HL-60 (cell line): ENCODE data around the gene PPP6R2.

Experiments
- DNase-seq, 2 experiments: peaks; one replicate each; pipeline ENCODE4 v3.0.0-alpha.2; 2010 to 2020; ENCODE audit warnings: low read depth in 1 of 2, low spot score in 1 of 2
- H3K27ac ChIP-seq: fragments of 250-450 bp; sonication (Bioruptor Pico); replicated peaks from 2 replicates; pipeline ENCODE4 v1.5.1; 2020; ENCODE audit warnings: mild to moderate bottlenecking, moderate library complexity
- H3K27me3 ChIP-seq: fragments of 250-450 bp; sonication (Bioruptor Pico); 2 replicates; pipeline ENCODE4 v1.5.1; 2021; ENCODE audit warnings: mild to moderate bottlenecking, moderate library complexity; ENCODE audit not compliant: insufficient read depth, poor library complexity, severe bottlenecking
- H3K4me3 ChIP-seq: replicated peaks from 2 replicates; pipeline ENCODE4 v1.5.1; 2011; ENCODE audit warnings: mild to moderate bottlenecking, control low read depth, low read length; ENCODE audit not compliant: insufficient read depth
- GABPA ChIP-seq: IDR thresholded peaks from 2 replicates; pipeline ENCODE4 v1.6.1; 2012; ENCODE audit warnings: low read depth
- POLR2AphosphoS5 ChIP-seq: IDR thresholded peaks from 2 replicates; pipeline ENCODE4 v1.6.1; 2012; ENCODE audit warnings: low read depth
- SPI1 ChIP-seq: IDR thresholded peaks from 2 replicates; pipeline ENCODE4 v1.6.1; 2012; ENCODE audit warnings: low read depth, mild to moderate bottlenecking, borderline replicate concordance
- TF ChIP-seq, protein P1 (sequence below): IDR thresholded peaks from one replicate; pipeline ENCODE4 v1.5.1; 2011; ENCODE audit warnings: low read length, control low read depth, inconsistent platforms; ENCODE audit not compliant: insufficient read depth
- TF ChIP-seq, protein P2 (sequence below): IDR thresholded peaks from 2 replicates; pipeline ENCODE4 v1.6.1; 2012; ENCODE audit warnings: low read depth; ENCODE audit not compliant: insufficient replicate concordance

PPP6R2 gene

DNA sequence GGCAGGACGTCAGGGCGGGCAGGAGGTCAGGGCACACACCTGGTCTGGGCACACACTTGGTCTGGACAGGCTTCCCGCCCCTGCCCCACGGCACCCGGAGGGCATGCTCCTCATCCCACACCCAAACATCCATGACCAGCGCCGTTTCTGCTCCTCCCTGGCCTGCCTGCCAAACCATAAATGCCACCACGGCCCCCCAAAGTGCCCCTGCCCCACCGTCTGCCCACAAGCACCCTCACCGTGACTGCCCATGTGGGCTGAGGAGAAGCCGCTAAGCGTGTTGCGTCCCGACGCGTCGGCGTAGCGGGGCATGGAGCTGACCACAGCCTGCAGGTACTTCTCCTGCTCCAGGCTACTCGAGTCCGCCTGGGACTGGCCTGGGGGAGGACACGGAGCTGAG, 115.9 kb downstream of the PPP6R2 start:
- TF ChIP-seq, protein P1, sequence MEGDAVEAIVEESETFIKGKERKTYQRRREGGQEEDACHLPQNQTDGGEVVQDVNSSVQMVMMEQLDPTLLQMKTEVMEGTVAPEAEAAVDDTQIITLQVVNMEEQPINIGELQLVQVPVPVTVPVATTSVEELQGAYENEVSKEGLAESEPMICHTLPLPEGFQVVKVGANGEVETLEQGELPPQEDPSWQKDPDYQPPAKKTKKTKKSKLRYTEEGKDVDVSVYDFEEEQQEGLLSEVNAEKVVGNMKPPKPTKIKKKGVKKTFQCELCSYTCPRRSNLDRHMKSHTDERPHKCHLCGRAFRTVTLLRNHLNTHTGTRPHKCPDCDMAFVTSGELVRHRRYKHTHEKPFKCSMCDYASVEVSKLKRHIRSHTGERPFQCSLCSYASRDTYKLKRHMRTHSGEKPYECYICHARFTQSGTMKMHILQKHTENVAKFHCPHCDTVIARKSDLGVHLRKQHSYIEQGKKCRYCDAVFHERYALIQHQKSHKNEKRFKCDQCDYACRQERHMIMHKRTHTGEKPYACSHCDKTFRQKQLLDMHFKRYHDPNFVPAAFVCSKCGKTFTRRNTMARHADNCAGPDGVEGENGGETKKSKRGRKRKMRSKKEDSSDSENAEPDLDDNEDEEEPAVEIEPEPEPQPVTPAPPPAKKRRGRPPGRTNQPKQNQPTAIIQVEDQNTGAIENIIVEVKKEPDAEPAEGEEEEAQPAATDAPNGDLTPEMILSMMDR: no peak
- TF ChIP-seq, protein P2, sequence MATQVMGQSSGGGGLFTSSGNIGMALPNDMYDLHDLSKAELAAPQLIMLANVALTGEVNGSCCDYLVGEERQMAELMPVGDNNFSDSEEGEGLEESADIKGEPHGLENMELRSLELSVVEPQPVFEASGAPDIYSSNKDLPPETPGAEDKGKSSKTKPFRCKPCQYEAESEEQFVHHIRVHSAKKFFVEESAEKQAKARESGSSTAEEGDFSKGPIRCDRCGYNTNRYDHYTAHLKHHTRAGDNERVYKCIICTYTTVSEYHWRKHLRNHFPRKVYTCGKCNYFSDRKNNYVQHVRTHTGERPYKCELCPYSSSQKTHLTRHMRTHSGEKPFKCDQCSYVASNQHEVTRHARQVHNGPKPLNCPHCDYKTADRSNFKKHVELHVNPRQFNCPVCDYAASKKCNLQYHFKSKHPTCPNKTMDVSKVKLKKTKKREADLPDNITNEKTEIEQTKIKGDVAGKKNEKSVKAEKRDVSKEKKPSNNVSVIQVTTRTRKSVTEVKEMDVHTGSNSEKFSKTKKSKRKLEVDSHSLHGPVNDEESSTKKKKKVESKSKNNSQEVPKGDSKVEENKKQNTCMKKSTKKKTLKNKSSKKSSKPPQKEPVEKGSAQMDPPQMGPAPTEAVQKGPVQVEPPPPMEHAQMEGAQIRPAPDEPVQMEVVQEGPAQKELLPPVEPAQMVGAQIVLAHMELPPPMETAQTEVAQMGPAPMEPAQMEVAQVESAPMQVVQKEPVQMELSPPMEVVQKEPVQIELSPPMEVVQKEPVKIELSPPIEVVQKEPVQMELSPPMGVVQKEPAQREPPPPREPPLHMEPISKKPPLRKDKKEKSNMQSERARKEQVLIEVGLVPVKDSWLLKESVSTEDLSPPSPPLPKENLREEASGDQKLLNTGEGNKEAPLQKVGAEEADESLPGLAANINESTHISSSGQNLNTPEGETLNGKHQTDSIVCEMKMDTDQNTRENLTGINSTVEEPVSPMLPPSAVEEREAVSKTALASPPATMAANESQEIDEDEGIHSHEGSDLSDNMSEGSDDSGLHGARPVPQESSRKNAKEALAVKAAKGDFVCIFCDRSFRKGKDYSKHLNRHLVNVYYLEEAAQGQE: no peak
- TF ChIP-seq SPI1 (no peak), POLR2AphosphoS5 (no peak)
- DNase-seq: no peak
- Histone ChIP-seq H3K27me3 (no peaks in the 10 kb centered on the region), H3K27ac (no peak overlapping the region), H3K4me3 (no peak overlapping the region)

DNA sequence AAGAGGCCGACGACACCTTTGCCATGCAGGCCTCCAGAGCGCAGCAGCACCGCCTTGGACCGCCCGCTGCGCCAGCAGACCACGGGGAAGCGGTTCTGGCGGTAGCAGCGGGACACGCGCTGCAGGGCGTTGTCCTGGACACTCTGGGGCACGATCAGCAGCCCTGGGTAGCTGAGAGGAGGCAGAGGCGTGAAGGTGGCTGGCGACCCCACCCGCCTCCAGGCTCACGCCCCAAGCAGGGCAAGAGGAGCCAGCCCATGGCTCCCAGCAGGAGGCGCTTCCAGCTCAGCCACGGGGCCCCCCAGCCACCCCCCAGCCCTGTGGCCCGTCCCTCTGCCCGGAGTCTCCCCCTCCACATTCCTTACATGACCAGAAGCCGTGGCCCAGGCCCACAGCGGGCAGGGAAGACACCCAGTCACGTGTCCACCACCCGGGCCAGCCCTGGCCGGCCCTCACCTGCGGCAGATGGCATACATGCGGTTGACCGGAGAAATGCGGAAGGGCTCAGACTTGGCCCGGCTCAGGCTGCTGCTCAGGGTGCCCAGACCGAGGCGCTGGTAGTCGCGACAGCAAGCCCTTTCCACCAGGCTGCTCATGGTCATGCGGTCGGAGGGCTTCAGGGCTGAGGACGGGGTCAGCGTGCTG, 116.5 kb downstream of the PPP6R2 start:
- no peaks in the 10 kb centered on the region for H3K27me3 ChIP-seq
- no peak overlapping the region for H3K4me3 ChIP-seq
- TF ChIP-seq GABPA (no peak), POLR2AphosphoS5 (no peak), SPI1 (no peak)
- TF ChIP-seq, protein P2: no peak
- TF ChIP-seq, protein P1: no peak
- no peak for DNase-seq
- no peak overlapping the region for H3K27ac ChIP-seq

DNA sequence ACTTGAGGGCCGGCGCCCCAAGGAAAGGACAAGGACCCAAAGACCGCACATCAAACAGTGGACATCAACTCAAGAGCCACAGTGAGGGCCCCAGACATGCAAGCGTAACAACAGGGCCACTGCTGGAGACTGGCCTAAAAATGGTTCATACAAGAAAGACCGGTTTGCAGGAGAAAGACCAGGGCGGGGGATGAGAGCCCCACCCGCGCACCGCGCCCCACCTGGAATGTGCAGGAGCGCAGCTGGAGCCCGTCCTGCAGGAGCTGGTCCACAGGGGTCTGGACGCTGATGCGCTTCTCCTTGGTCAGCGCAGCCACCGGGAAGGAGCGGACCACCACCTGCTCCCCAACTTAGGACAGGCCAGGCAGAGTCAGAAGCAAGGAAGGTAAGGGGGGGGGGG, 117.8 kb downstream of the PPP6R2 start:
- no peak overlapping the region for H3K27ac ChIP-seq
- DNase-seq: no peak
- no peak overlapping the region for H3K4me3 ChIP-seq
- H3K27me3 ChIP-seq: no peaks in the 10 kb centered on the region
- TF ChIP-seq, protein P2: no peak
- TF ChIP-seq GABPA: no peak
- TF ChIP-seq POLR2AphosphoS5: no peak
- no peak for TF ChIP-seq SPI1
- TF ChIP-seq, protein P1: no peak
